A549 (cell line): Measurements from ENCODE around the gene CYP27B1.

Experiments
- CEBPB ChIP-seq, 2 experiments: fragments of >200 bp in 1 of 2; sonication (Bioruptor Twin) in 1 of 2; formaldehyde crosslinking in 1 of 2; IDR thresholded peaks; 2 replicates each; pipeline ENCODE4 v1.6.1; 2012 to 2016
- CHD2 ChIP-seq: fragments of 150-350 bp; IDR thresholded peaks from 2 replicates; pipeline ENCODE4 v1.6.1; 2014; ENCODE audit warnings: low read length; ENCODE audit not compliant: partially characterized antibody
- EP300 ChIP-seq, 2 experiments: fragments of >200 bp; sonication (Bioruptor Twin); formaldehyde crosslinking; IDR thresholded peaks; 2 replicates in 1 of 2; 3 replicates in 1 of 2; pipeline ENCODE4 v1.6.1; 2016 to 2017
- HES2 ChIP-seq: fragments of >200 bp; sonication (Bioruptor Twin); formaldehyde crosslinking; IDR thresholded peaks from 2 replicates; pipeline ENCODE4 v1.6.1; 2016
- MAX ChIP-seq: IDR thresholded peaks from 2 replicates; pipeline ENCODE4 v1.6.1; 2012
- PHF8 ChIP-seq: fragments of 200-600 bp; sonication (generic); IDR thresholded peaks from 2 replicates; pipeline ENCODE4 v1.6.1; 2016; ENCODE audit warnings: low read depth, mild to moderate bottlenecking, antibody characterized with exemption, moderate library complexity, borderline replicate concordance
- POLR2A ChIP-seq: IDR thresholded peaks from 2 replicates; pipeline ENCODE4 v1.6.1; 2012; ENCODE audit warnings: mild to moderate bottlenecking, low read length
- POLR2AphosphoS2 ChIP-seq: conservative IDR thresholded peaks from 2 replicates; pipeline ENCODE4 v1.6.1; 2012; ENCODE audit warnings: low read length, improper control_type of control experiment, inconsistent platforms
- RCOR1 ChIP-seq: fragments of 150-350 bp; IDR thresholded peaks from 2 replicates; pipeline ENCODE4 v1.6.1; 2014; ENCODE audit warnings: antibody characterized with exemption, low read length, low read depth
- REST ChIP-seq: fragments of 200-600 bp; sonication (generic); IDR thresholded peaks from 2 replicates; pipeline ENCODE4 v1.6.1; 2016; ENCODE audit warnings: antibody characterized with exemption, mild to moderate bottlenecking, moderate library complexity
- SMC3 ChIP-seq: fragments of >200 bp; sonication (Bioruptor Twin); formaldehyde crosslinking; IDR thresholded peaks from 3 replicates; pipeline ENCODE4 v1.6.1; 2018; ENCODE audit warnings: inconsistent platforms
- USF2 ChIP-seq: fragments of 450-650 bp; IDR thresholded peaks from 2 replicates; pipeline ENCODE4 v1.6.1; 2014; ENCODE audit warnings: antibody characterized with exemption
- TF ChIP-seq, protein P1 (sequence below): fragments of >200 bp; sonication (Bioruptor Twin); formaldehyde crosslinking; IDR thresholded peaks from 3 replicates; pipeline ENCODE4 v1.5.1; 2016
- TF ChIP-seq, protein P2 (sequence below): fragments of 150-350 bp; IDR thresholded peaks from 2 replicates; pipeline ENCODE4 v1.6.1; 2014; ENCODE audit warnings: low read depth, mild to moderate bottlenecking, low read length

- no peak for TF ChIP-seq POLR2A
- TF ChIP-seq, protein P1, sequence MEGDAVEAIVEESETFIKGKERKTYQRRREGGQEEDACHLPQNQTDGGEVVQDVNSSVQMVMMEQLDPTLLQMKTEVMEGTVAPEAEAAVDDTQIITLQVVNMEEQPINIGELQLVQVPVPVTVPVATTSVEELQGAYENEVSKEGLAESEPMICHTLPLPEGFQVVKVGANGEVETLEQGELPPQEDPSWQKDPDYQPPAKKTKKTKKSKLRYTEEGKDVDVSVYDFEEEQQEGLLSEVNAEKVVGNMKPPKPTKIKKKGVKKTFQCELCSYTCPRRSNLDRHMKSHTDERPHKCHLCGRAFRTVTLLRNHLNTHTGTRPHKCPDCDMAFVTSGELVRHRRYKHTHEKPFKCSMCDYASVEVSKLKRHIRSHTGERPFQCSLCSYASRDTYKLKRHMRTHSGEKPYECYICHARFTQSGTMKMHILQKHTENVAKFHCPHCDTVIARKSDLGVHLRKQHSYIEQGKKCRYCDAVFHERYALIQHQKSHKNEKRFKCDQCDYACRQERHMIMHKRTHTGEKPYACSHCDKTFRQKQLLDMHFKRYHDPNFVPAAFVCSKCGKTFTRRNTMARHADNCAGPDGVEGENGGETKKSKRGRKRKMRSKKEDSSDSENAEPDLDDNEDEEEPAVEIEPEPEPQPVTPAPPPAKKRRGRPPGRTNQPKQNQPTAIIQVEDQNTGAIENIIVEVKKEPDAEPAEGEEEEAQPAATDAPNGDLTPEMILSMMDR: no peak
- TF ChIP-seq POLR2AphosphoS2: no peak
- TF ChIP-seq CHD2: no peak
- no peak for TF ChIP-seq REST
- TF ChIP-seq SMC3: no peak
- TF ChIP-seq PHF8: no peak
- no peak for TF ChIP-seq HES2
- TF ChIP-seq EP300 (IDR thresholded peaks at IDR 0.05): no peak
- TF ChIP-seq CEBPB (IDR thresholded peaks at IDR 0.05): no peak
- no peak for TF ChIP-seq MAX
- no peak for TF ChIP-seq USF2
- no peak for TF ChIP-seq RCOR1
- TF ChIP-seq, protein P2, sequence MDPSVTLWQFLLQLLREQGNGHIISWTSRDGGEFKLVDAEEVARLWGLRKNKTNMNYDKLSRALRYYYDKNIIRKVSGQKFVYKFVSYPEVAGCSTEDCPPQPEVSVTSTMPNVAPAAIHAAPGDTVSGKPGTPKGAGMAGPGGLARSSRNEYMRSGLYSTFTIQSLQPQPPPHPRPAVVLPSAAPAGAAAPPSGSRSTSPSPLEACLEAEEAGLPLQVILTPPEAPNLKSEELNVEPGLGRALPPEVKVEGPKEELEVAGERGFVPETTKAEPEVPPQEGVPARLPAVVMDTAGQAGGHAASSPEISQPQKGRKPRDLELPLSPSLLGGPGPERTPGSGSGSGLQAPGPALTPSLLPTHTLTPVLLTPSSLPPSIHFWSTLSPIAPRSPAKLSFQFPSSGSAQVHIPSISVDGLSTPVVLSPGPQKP: no peak
These were observed 36.4 kb downstream of the CYP27B1 start for GRCh38 chr12:57730336-57731067.
